HG03439 (cell line): ENCODE measurements around the gene SLCO3A1.

Experiments used
- ATAC-seq: cut with Tn5 transposase; IDR thresholded peaks from one replicate; pipeline ENCODE4 v1.9.1; 2021; ENCODE audit warnings: mild to moderate bottlenecking, moderate library complexity; ENCODE audit not compliant: unreplicated experiment

The SLCO3A1 gene

GRCh38 chr15:92083190-92083589 lies 229.7 kb downstream of the SLCO3A1 start:
- ATAC-seq = no peak

GRCh38 chr15:92087211-92087610 lies 233.7 kb downstream of the SLCO3A1 start:
- ATAC-seq = no peak

- ATAC-seq = no peak
Observed at GRCh38 chr15:92091155-92091734, 237.7 kb downstream of the SLCO3A1 start.

DNA sequence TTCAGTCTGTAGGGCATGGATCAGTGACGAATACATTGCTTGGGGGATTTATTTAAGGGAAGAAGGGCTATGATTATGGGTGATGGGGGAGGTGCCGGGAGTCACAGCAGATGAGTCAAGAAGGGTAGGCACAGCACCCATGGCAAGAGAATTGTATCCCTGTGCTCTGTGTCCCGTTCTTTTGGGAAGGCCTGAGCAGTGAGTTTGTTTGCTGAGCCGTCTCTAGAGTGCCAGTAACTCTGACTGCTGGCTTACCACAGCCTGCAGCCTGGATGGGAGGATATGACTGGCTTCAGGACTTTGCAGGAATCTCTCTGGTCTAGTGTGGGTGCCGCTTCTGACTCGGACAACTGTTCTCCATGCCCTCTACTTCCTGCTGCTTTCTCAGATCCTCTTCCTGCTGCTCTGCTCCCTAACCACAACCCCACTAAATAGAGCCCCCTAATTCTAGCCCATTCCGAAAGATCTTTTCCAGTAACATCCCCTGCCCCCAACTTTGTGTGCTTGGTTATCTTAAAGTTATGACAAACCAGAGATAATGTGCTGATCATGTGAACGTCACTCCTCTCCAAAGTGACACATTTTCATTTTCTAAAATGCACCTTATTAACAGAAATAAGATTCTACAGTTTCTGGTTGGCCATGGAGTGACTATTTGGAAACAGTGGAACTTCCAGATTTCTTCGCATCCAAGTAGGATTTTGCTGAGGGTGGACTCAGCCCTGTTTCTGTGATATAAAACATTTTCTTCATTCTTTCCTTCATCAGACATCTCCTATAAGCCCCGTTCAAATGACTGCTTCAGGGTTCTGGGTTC lies 239.0 kb downstream of the SLCO3A1 start:
- no peak for ATAC-seq

DNA sequence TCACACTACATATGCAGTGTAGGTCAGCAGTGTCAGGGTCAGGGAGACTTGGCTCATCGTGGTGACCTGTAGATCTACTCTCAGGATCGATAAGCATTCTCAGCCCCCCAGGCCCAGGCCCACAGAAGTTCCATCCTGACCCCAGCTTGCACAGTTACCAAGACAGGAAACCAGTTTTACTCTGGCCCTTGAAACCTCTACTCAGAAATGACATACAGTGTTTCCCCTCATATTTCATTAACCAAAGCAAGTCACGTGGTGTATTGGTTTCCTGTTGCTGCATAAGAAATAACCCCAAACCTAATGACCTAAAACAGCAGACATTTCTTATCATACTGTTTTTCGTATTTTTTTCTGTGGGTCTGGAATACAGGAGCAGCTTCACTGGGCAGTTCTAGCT lies 242.2 kb downstream of the SLCO3A1 start:
- ATAC-seq = no peak

- no peak for ATAC-seq
Observed at GRCh38 chr15:92097474-92098178, 244.1 kb downstream of the SLCO3A1 start.

- ATAC-seq = no peak
Observed at GRCh38 chr15:92098869-92099268, 245.4 kb downstream of the SLCO3A1 start.

DNA sequence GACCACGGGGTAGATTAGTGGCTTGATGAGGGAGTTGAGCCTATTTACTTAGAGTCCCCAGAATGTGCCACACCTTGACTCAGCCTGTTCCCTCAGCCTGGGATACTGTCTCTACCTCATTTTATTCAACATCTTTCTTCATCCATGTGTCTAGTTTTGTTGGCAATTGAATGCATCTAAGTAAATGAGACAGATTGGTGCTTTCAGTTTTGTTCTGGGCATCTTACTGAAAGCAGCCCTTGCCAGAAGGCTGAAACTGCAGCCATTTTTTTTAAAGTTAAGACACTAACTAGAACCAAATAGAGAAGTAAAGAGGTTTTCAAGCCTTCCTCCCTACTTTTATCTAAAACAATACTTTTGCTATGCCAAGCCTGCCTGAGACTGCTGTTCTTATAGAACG lies 246.8 kb downstream of the SLCO3A1 start:
- ATAC-seq = no peak

DNA sequence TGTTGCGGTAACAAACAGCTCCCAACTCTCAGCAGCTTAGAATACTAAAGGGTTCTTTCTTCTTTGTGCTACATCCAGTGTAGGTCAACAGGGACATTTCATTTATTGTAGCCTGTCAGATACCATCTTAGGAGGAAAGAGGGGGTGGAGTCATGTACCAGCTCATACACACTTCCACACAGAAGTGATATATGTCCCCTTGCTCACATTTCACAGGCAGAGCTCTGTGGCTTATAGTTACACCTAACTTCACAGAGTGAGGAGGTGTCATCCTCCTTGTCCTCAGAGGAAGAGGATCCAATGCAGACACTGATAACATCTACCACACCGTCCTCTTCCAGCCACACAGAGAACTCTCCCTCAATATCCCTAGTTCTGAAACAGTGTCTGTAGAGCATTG lies 247.2 kb downstream of the SLCO3A1 start:
- ATAC-seq = no peak

- ATAC-seq = no peak
Observed at GRCh38 chr15:92101708-92102394, 248.3 kb downstream of the SLCO3A1 start.

DNA sequence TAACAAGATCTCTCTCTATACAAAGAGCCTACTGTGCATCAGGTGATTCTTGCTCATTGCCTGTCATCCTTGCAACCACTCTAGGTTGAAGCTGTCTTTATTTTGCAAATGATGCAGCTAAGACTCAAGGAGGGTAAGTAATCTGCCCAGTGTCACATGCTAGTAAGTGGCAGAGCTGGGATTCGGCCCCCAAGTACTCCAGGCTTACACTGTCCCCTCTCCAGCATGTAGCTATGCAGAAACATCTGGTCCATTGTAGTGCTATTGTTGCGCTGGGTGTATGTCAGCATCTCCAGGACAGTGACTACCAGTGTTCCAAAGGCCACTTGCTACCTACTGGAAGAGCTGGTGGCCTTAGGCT lies 248.9 kb downstream of the SLCO3A1 start:
- ATAC-seq = no peak

DNA sequence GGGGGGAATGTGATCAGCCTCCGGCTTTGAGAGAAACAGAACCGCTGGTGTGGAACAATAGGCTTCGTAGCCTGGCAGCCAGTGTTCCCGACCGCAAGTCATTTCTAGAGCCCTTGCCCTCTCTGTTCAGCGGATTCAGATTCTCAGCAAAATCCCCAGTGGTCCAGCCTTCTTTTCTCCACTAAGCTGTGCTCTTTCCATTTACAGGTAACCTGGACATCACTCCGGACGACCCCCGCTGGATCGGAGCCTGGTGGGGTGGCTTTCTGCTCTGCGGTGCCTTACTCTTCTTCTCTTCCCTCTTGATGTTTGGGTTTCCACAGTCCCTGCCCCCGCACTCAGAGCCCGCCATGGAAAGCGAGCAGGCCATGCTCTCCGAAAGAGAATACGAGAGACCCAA lies 250.6 kb downstream of the SLCO3A1 start:
- no peak for ATAC-seq

GRCh38 chr15:92105611-92106010 lies 252.1 kb downstream of the SLCO3A1 start:
- no peak for ATAC-seq

- no peak for ATAC-seq
Observed at GRCh38 chr15:92107510-92107909, 254.0 kb downstream of the SLCO3A1 start.

DNA sequence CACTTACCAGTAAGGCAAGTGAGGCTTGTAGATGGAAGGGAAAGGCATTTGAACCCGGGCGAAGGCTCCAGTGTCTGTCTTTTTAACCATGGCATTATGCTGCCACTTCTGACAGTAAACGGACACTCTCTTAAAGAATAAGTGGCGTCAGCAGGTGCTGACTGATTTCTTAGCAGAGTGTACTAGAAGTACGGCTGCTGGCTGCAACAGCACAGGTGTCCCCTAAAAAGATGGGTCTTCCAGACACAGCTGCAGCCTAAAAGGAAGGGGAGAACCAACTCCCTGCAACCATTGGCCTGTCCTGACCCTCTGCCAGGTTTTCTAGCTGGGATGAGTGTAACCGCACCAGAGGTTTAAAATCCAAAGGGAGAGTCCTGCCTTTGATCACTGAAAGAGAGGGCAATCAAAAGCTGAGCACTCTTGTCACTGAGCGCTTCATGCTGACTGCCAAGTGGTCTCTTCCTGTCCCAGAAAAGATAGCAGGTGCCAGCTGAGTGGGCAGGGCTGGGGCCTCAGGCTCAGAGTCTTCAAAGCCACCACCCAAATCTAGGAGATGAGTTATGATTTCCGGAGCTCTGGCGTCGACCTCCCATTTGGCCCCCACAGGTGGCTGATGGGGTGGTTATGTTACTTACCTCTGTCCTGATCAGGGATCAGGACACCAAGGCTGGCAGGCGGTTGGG lies 255.8 kb downstream of the SLCO3A1 start:
- ATAC-seq = no peak

DNA sequence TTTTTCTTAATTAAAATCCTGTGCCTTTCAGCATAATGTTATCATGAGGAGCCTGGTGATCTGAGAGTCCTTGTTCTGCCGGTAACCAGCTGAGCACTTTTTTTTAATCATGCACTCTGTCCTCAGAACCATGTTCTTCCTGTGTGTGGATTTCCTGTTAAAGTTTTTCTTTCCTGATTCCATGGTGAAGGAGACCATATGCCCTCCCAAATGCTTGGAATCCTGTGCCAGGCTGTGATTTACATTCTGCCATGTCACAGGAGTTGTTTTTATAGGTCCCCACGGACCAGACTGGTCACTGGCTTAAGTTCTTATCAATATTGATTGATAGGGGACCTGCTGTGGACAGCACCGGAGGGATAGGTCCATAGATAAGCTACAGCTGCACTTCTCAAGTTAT lies 257.8 kb downstream of the SLCO3A1 start:
- no peak for ATAC-seq

GRCh38 chr15:92111751-92112150 lies 258.2 kb downstream of the SLCO3A1 start:
- no peak for ATAC-seq

- no peak for ATAC-seq
Observed at GRCh38 chr15:92112180-92112579, 258.7 kb downstream of the SLCO3A1 start.

- ATAC-seq = no peak
Observed at GRCh38 chr15:92112711-92113110, 259.2 kb downstream of the SLCO3A1 start.

DNA sequence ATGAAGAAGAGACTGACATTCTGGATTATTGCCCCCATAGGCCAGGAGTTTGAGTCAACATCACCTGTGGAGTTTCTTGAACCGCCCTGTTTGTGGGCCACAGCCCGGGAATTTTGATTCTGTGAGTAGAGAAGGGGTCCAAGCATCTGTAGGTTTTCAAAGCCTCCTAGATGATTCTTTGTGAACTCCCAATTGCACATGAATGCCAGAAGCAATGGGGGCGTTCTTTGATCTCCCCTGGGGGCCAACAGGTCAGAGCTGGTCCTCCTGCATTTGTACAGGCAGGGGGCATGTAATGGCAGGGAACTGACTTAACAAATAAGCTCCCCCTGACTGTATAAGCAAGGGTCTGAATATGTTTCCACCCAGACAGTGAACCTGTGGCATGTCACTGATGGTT lies 260.3 kb downstream of the SLCO3A1 start:
- ATAC-seq = no peak

GRCh38 chr15:92115834-92116233 lies 262.3 kb downstream of the SLCO3A1 start:
- ATAC-seq = no peak
